Measurements from ENCODE around the gene SFMBT1. TPM values are rescaled to one million over a fixed set of nuclear protein-coding genes. Genes with fewer than 3 reads are reported as not detected.

SFMBT1 gene
- total and polyA plus RNA-seq, 7 experiments from 2014 or later = 9.9 to 47.1 (median 30.5) TPM

GRCh38 chr3:52854013-52854412, 191.9 kb downstream of the SFMBT1 start:
- Histone ChIP-seq H3K4me1 (ENCODE audit: control insufficient read depth in 2 of 2, insufficient read depth in 2 of 2, low read length in 2 of 2) (no peaks in the 10 kb centered on the region), H3K27ac (ENCODE audit: low read depth, low read length) (no peak overlapping the region), H3K36me3 (ENCODE audit: control insufficient read depth in 2 of 3, insufficient read depth in 3 of 3, low read length in 3 of 3) (peaks cover 0 to 36% (median 0%) of the 10 kb centered on the region in 3 experiments), H3K9me3 (ENCODE audit: control insufficient read depth in 2 of 3, low read length in 3 of 3) (no peaks in the 10 kb centered on the region), H3K4me3 (ENCODE audit: low read length) (no peak overlapping the region), H3K27me3 (ENCODE audit: control insufficient read depth in 2 of 2, insufficient read depth in 2 of 2, low read length in 2 of 2) (no peaks in the 10 kb centered on the region)
- no peaks in the 10 kb centered on the region for H3K27me3 Mint-ChIP-seq
- H3K4me3 Mint-ChIP-seq = no peak overlapping the region
- no peaks in the 10 kb centered on the region for H3K9me3 Mint-ChIP-seq
- peaks cover 0 to 32% (median 6%) of the 10 kb centered on the region in 5 donors for H3K36me3 Mint-ChIP-seq
- no peak for ATAC-seq
- ChIA-PET POLR2A (no interaction called here), CTCF (no interaction called here)
- intact Hi-C loops (cut with micrococcal nuclease) = loop anchor here in 1 of 2 donors (5.0 kb wide), 3 partner anchors 78 to 343 kb away; no protein-coding TSS in a partner anchor
- DNase-seq = no peak
- no peak overlapping the region for H3K27ac Mint-ChIP-seq
- H3K4me1 Mint-ChIP-seq = peaks cover 0 to 3% (median 0%) of the 10 kb centered on the region in 7 donors

Other genes with a start within 250 kb of the SFMBT1 start
- gene ITIH4, start 215.4 kb downstream of the SFMBT1 start, total RNA-seq = 10 to 100 TPM; 13.3 to 37.6 (median 34.1) TPM
- 1 to 10 TPM in 1 of 2 donors, under 1 TPM in 1; 0.08 to 1.1 TPM for gene ITIH4, start 215.4 kb downstream of the SFMBT1 start, polyA plus RNA-seq
- 10 to 100 TPM in 1 of 5 experiments, 1 to 10 TPM in 3, under 1 TPM in 1; 0.76 to 10.0 (median 2.6) TPM for gene MUSTN1, start 211.1 kb downstream of the SFMBT1 start, total RNA-seq
- gene MUSTN1, start 211.1 kb downstream of the SFMBT1 start, polyA plus RNA-seq = not detected
- 10 to 100 TPM; 21.1 to 44.9 (median 34.5) TPM for gene STIMATE, start 148.5 kb downstream of the SFMBT1 start, total RNA-seq
- gene STIMATE, start 148.5 kb downstream of the SFMBT1 start, polyA plus RNA-seq = 1 to 10 TPM; 3.0 to 4.7 TPM
- 10 to 100 TPM; 16.0 to 32.0 (median 26.0) TPM for gene RFT1, start 84.4 kb upstream of the SFMBT1 start, total RNA-seq
- gene RFT1, start 84.4 kb upstream of the SFMBT1 start, polyA plus RNA-seq = 10 to 100 TPM; 22.9 to 24.1 TPM
- gene PRKCD, start 115.1 kb upstream of the SFMBT1 start, total RNA-seq = 10 to 100 TPM; 10.2 to 72.8 (median 18.7) TPM
- 10 to 100 TPM in 1 of 2 donors, 1 to 10 TPM in 1; 7.7 to 17.5 TPM for gene PRKCD, start 115.1 kb upstream of the SFMBT1 start, polyA plus RNA-seq
- 100 to 1,000 TPM in 3 of 5 experiments, 10 to 100 TPM in 2; 83.5 to 333 (median 121) TPM for gene TKT, start 209.9 kb upstream of the SFMBT1 start, total RNA-seq
- gene TKT, start 209.9 kb upstream of the SFMBT1 start, polyA plus RNA-seq = 10 to 100 TPM; 60.7 to 63.4 TPM